HepG2 (cell line): ENCODE measurements around the gene MSGN1. TPM values are rescaled to one million over a fixed set of nuclear protein-coding genes. Genes with fewer than 3 reads are reported as not detected.

Experiments
- ATAC-seq: fragments of 200-7000 bp; cut with Tn5 transposase; 3 replicates; pipeline ENCODE4 v1.9.1; 2020; ENCODE audit warnings: mild to moderate bottlenecking, moderate library complexity
- BruUV-seq: library from RNA; stranded (reverse); fragments of 400-500 nt; replicated peaks from 2 replicates; lab custom pipeline; 2021; lab: Mats Ljungman, UMichigan
- CTCF ChIA-PET: fragments of 300-600 bp; formaldehyde crosslinking; extraction: SDS; loops from one replicate; lab custom pipeline; 2021; ENCODE audit warnings: low total read pairs, inconsistent platforms, low intra/inter-chr PET ratio; lab: Yijun Ruan, JAX
- POLR2A ChIA-PET: fragments of 350-600 bp; sonication (Branson Sonifier 250); formaldehyde crosslinking; loops from one replicate; lab custom pipeline; 2020; ENCODE audit warnings: antibody characterized with exemption, inconsistent platforms; lab: Yijun Ruan, JAX
- DNase-seq: peaks from one replicate; pipeline ENCODE4 v3.0.0-alpha.2; 2015; ENCODE audit warnings: low spot score
- FAIRE-seq: peaks from 3 replicates; lab custom pipeline; 2011; peaks lifted over from hg19 to GRCh38; lab: Jason Lieb, UNC
- H2AFZ ChIP-seq: one replicate; pipeline ENCODE4 v1.6.1; 2011; ENCODE audit warnings: low read length, inconsistent platforms
- H3K27ac ChIP-seq: fragments of 300-600 bp; 3 replicates; pipeline ENCODE4 v1.8.0; 2011; ENCODE audit warnings: mixed run types, mild to moderate bottlenecking, mixed read lengths, low read length, inconsistent platforms; ENCODE audit not compliant: insufficient read depth; ENCODE audit errors: extremely low read length
- H3K27me3 ChIP-seq, 2 experiments: fragments of 200-600 bp in 1 of 2; 2 replicates in 1 of 2; 3 replicates in 1 of 2; pipeline versions ENCODE4 v1.6.0 to v1.8.0; 2011; ENCODE audit warnings: low read length in 2 of 2, mild to moderate bottlenecking in 2 of 2, moderate library complexity in 2 of 2, inconsistent platforms in 1 of 2; ENCODE audit not compliant: insufficient read depth in 2 of 2, control insufficient read depth in 1 of 2
- H3K36me3 ChIP-seq, 2 experiments: fragments of 200-600 bp in 1 of 2; replicated peaks in 1 of 2; 2 replicates in 1 of 2; 3 replicates in 1 of 2; pipeline versions ENCODE4 v1.5.1 to v1.8.0; 2011; ENCODE audit warnings: low read length in 2 of 2, inconsistent platforms in 1 of 2; ENCODE audit not compliant: insufficient read depth in 2 of 2, control insufficient read depth in 1 of 2
- H3K4me1 ChIP-seq: 2 replicates; pipeline ENCODE4 v1.5.1; 2012; ENCODE audit warnings: low read length, inconsistent platforms; ENCODE audit not compliant: insufficient read depth
- H3K4me2 ChIP-seq: 2 replicates; pipeline ENCODE4 v1.6.0; 2011; ENCODE audit warnings: low read depth, low read length, inconsistent platforms
- H3K4me3 ChIP-seq, 3 experiments: fragments of 200-600 bp in 1 of 3; sonication (generic), shearing (Covaris generic) in 1 of 3; replicated peaks in 1 of 3; 2 replicates each; pipeline ENCODE4 v1.5.1; 2011 to 2016; ENCODE audit warnings: low read length in 3 of 3, inconsistent platforms in 2 of 3, low read depth in 2 of 3, mild to moderate bottlenecking in 2 of 3, control low read depth in 1 of 3, mixed read lengths in 1 of 3; ENCODE audit not compliant: insufficient read depth in 1 of 3
- H3K79me2 ChIP-seq: one replicate; pipeline ENCODE4 v1.6.1; 2011; ENCODE audit warnings: low read length, inconsistent platforms; ENCODE audit not compliant: insufficient read depth
- H3K9ac ChIP-seq: 2 replicates; pipeline ENCODE4 v1.6.0; 2011; ENCODE audit warnings: mild to moderate bottlenecking, low read depth, low read length, inconsistent platforms; ENCODE audit not compliant: insufficient read depth
- H3K9me3 ChIP-seq: 2 replicates; pipeline ENCODE4 v1.5.1; 2012; ENCODE audit warnings: mild to moderate bottlenecking, low read length
- H4K20me1 ChIP-seq: 2 replicates; pipeline ENCODE4 v1.6.0; 2011; ENCODE audit warnings: inconsistent platforms, mild to moderate bottlenecking, low read length, moderate library complexity; ENCODE audit not compliant: insufficient read depth
- AGO2 ChIP-seq: fragments of 200-400 bp; formaldehyde crosslinking; optimal IDR thresholded peaks from 2 replicates; pipeline ENCODE3; 2017; ENCODE audit warnings: mild to moderate bottlenecking, low read depth, low read length, moderate library complexity
- BHLHE40 ChIP-seq: IDR thresholded peaks from 2 replicates; pipeline ENCODE4 v1.6.1; 2011; ENCODE audit warnings: low read length, improper control_type of control experiment
- CENPT ChIP-seq: sonication (generic); formaldehyde crosslinking; IDR thresholded peaks from 2 replicates; pipeline ENCODE4 v1.8.0; 2022; ENCODE audit warnings: low read depth, mild to moderate bottlenecking, moderate library complexity, missing genetic modification reagents
- FOXA1 ChIP-seq, 2 experiments: fragments of 450-650 bp in 1 of 2; sonication (generic) in 1 of 2; formaldehyde crosslinking in 1 of 2; IDR thresholded peaks; 2 replicates each; pipeline versions ENCODE4 v1.4.0 to v1.6.1; 2016 to 2020; ENCODE audit warnings: missing genetic modification reagents in 1 of 2
- GTF2F1 ChIP-seq: fragments of 150-350 bp; IDR thresholded peaks from 2 replicates; pipeline ENCODE4 v1.6.1; 2014; ENCODE audit warnings: low read length
- HES4 ChIP-seq: sonication (generic); formaldehyde crosslinking; IDR thresholded peaks from 2 replicates; pipeline ENCODE4 v1.9.0; 2021; ENCODE audit warnings: mild to moderate bottlenecking, missing genetic modification reagents, borderline replicate concordance
- ISL2 ChIP-seq: sonication (generic); formaldehyde crosslinking; IDR thresholded peaks from 2 replicates; pipeline ENCODE4 v1.5.0; 2020; ENCODE audit warnings: missing genetic modification reagents
- NFAT5 ChIP-seq: sonication (generic); formaldehyde crosslinking; IDR thresholded peaks from 2 replicates; pipeline ENCODE4 v1.4.0; 2020; ENCODE audit warnings: missing genetic modification reagents
- NFRKB ChIP-seq: fragments of 450-650 bp; IDR thresholded peaks from 2 replicates; pipeline ENCODE4 v1.6.1; 2017
- POLR2AphosphoS5 ChIP-seq: IDR thresholded peaks from 2 replicates; pipeline ENCODE4 v1.6.1; 2012; ENCODE audit warnings: low read depth, low read length
- RCOR2 ChIP-seq: IDR thresholded peaks from 2 replicates; pipeline ENCODE4 v1.6.1; 2016; ENCODE audit warnings: missing biosample characterization, missing genetic modification reagents
- SNAPC5 ChIP-seq: sonication (generic); formaldehyde crosslinking; IDR thresholded peaks from 2 replicates; pipeline ENCODE4 v1.8.1; 2023; ENCODE audit warnings: mild to moderate bottlenecking, missing genetic modification reagents, borderline replicate concordance
- YEATS4 ChIP-seq: sonication (generic); formaldehyde crosslinking; IDR thresholded peaks from 2 replicates; pipeline ENCODE4 v1.4.0; 2020; ENCODE audit warnings: missing genetic modification reagents, borderline replicate concordance
- ZBTB33 ChIP-seq: sonication (generic); formaldehyde crosslinking; IDR thresholded peaks from 2 replicates; pipeline ENCODE4 v1.4.0; 2020; ENCODE audit warnings: missing genetic modification reagents
- ZNF235 ChIP-seq: sonication (generic); formaldehyde crosslinking; IDR thresholded peaks from 2 replicates; pipeline ENCODE4 v1.8.1; 2023; ENCODE audit warnings: mild to moderate bottlenecking, missing genetic modification reagents, borderline replicate concordance
- ZNF629 ChIP-seq: sonication (generic); formaldehyde crosslinking; conservative IDR thresholded peaks from 2 replicates; pipeline ENCODE4 v1.5.0; 2020; ENCODE audit warnings: missing genetic modification reagents
- ZNF674 ChIP-seq: sonication (generic); formaldehyde crosslinking; IDR thresholded peaks from 2 replicates; pipeline ENCODE4 v1.5.0; 2020; ENCODE audit warnings: low read depth, mild to moderate bottlenecking, missing genetic modification reagents
- ZNF747 ChIP-seq: sonication (generic); formaldehyde crosslinking; IDR thresholded peaks from 2 replicates; pipeline ENCODE4 v1.8.1; 2023; ENCODE audit warnings: missing genetic modification reagents, mild to moderate bottlenecking, borderline replicate concordance
- ZNF777 ChIP-seq: sonication (generic); formaldehyde crosslinking; IDR thresholded peaks from 2 replicates; pipeline ENCODE4 v1.4.0; 2020; ENCODE audit warnings: missing genetic modification reagents
- ZNF878 ChIP-seq: sonication (generic); formaldehyde crosslinking; IDR thresholded peaks from 2 replicates; pipeline ENCODE4 v1.8.1; 2023; ENCODE audit warnings: mild to moderate bottlenecking, missing genetic modification reagents, moderate library complexity
- WGBS: methylation state at CpG from one replicate; pipeline ENCODE4 v1.1.6; 2017; ENCODE audit warnings: low lambda C conversion rate; 5-methylcytosine and 5-hydroxymethylcytosine counted together
- in situ Hi-C: cut with HindIII; loops from 2 replicates; pipeline ENCODE4 v1.10.0; 2017; ENCODE audit warnings: low pct_unique_long_range_greater_than_20kb; ENCODE audit not compliant: extremely low pct_ligation_motif_present
- intact Hi-C: fragments of 100-400 bp; cut with micrococcal nuclease; formaldehyde crosslinking; loops from one replicate; pipeline ENCODE4 v1.10.0; 2022; ENCODE audit not compliant: unreplicated experiment
- polyA plus RNA-seq, 8 experiments: library from polyadenylated mRNA; depleted of rRNA in 3 of 8; stranded (reverse) in 7 of 8; unstranded in 1 of 8; fragments of >200 nt; fragmentation: Illumina TruSeq in 4 of 8; extraction: Trizol in 4 of 8; gene quantifications; 2 replicates each; pipeline versions ENCODE4 v1.2.1 to v1.2.3, GENCODE V29; 2011 to 2016; ENCODE audit warnings: low read depth in 4 of 8, missing spikeins in 1 of 8, mixed read lengths in 1 of 8; ENCODE audit not compliant: insufficient read depth in 1 of 8
- total RNA-seq, 5 experiments: library from RNA; depleted of rRNA; stranded (reverse); fragments of >200 nt; fragmentation: Illumina TruSeq; extraction: Trizol; gene quantifications; 2 replicates each; pipeline ENCODE4 v1.2.3, GENCODE V29; 2016; ENCODE audit warnings: low read depth in 1 of 5

The MSGN1 gene
- total and polyA plus RNA-seq, 2 of the 13 experiments (the other 11 are each of a cell fraction or from before 2014, with no cell fraction given) = not detected

GRCh38 chr2:17781482-17781881, 34.8 kb upstream of the MSGN1 start:
- Histone ChIP-seq H3K36me3 (peaks cover 0 to 4% of the 10 kb centered on the region in 2 experiments; a peak in 3 of 5 replicates), H3K9ac (no peak overlapping the region), H3K9me3 (no peaks in the 10 kb centered on the region), H3K4me1 (peaks cover 14% of the 10 kb centered on the region), H3K27me3 (no peaks in the 10 kb centered on the region), H2AFZ (no peak overlapping the region), H3K4me3 (no peak overlapping the region), H4K20me1 (no peaks in the 10 kb centered on the region), H3K27ac (no peak overlapping the region), H3K4me2 (no peak overlapping the region), H3K79me2 (no peaks in the 10 kb centered on the region)
- CTCF ChIA-PET = no interaction called here
- 73% methylated on average over 1 of the region's 1 CpG for WGBS
- DNase-seq (peak; percentile 39), FAIRE-seq (no peak), ATAC-seq (no peak)
- POLR2A ChIA-PET = interaction anchor here (0.8 kb wide), 1 partner anchor 10 kb away, joined by 4 read pairs; no protein-coding TSS in a partner anchor
- in situ Hi-C loops (no loop called here), intact Hi-C loops (loop anchor here (10.0 kb wide), 1 partner anchor 657 kb away; no protein-coding TSS in a partner anchor)
- TF ChIP-seq FOXA1 (IDR thresholded peaks at IDR 0.05) = no peak
- peak; percentile 34; the same call in 1 of the 2 replicates for TF ChIP-seq FOXA1 (CRISPR knock-in tag; IDR thresholded peaks at IDR 0.05)
- TF ChIP-seq ZNF747 (CRISPR knock-in tag) = no peak
- no peak for TF ChIP-seq POLR2AphosphoS5
- no peak for TF ChIP-seq ZNF674 (CRISPR knock-in tag)
- no peak for TF ChIP-seq BHLHE40
- no peak for TF ChIP-seq ZNF235 (CRISPR knock-in tag)
- TF ChIP-seq NFAT5 (CRISPR knock-in tag) = no peak
- no peak for TF ChIP-seq YEATS4 (CRISPR knock-in tag)
- no peak for TF ChIP-seq NFRKB
- TF ChIP-seq ZNF878 (CRISPR knock-in tag) = no peak
- no peak for TF ChIP-seq GTF2F1
- no peak for TF ChIP-seq RCOR2 (CRISPR knock-in tag)
- no peak for TF ChIP-seq ZBTB33 (CRISPR knock-in tag)
- peak; percentile 71 for TF ChIP-seq ZNF629 (CRISPR knock-in tag)
- TF ChIP-seq ZNF777 = no peak
- peak; percentile 46; the same call in 1 of the 2 replicates for TF ChIP-seq ISL2 (CRISPR knock-in tag)
- TF ChIP-seq AGO2 = peak; percentile 33
- no peak for TF ChIP-seq SNAPC5 (CRISPR knock-in tag)
- TF ChIP-seq HES4 = no peak
- no peak for TF ChIP-seq CENPT (CRISPR knock-in tag)
- no TSS peak for BruUV-seq
